ENCODE results near the gene ATP8B1. TPM values are rescaled to one million over a fixed set of nuclear protein-coding genes. Genes with fewer than 3 reads are reported as not detected.
A peak's percentile ranks its signal among the peaks of the same experiment; 100 is the strongest.

ATP8B1 gene
- total and polyA plus RNA-seq, 2 of the 8 experiments (the other 6 are each of a cell fraction or from before 2014, with no cell fraction given): 1.1 to 4.6 TPM

GRCh38 chr18:57747809-57748680 is 55.1 kb downstream of the ATP8B1 start:
- no peaks in the 10 kb centered on the region for H3K23me2 ChIP-seq (ENCODE audit: low read depth, low read length)
- DNase-seq (ENCODE audit: low read depth in 1 of 2, low spot score in 2 of 2) (no peak), FAIRE-seq (no peak)
- no peak overlapping the region for H2BK20ac ChIP-seq (ENCODE audit: low read length)
- ChIA-PET POLR2A (ENCODE audit: partially characterized antibody) (no interaction called here), CTCF (ENCODE audit: partially characterized antibody) (interaction anchor here (0.6 to 1.5 kb wide), 6 partner anchors 11 to 917 kb away, joined by 3 read pairs; no protein-coding TSS in a partner anchor)
- peak overlapping the region; percentile 3 to 22; a peak in 1 of 4 replicates for H3K4me2 ChIP-seq (ENCODE audit: insufficient read depth in 1 of 2, low read depth in 2 of 2, low read length in 2 of 2)
- no peak overlapping the region for H4K91ac ChIP-seq (replicated peaks; ENCODE audit: insufficient read length, low read length)
- no peak overlapping the region for H4K8ac ChIP-seq (ENCODE audit: extremely low read depth, insufficient read depth, low read length)
- 72% methylated on average over 5 of the region's 5 CpGs; no CpG with 5 or more reads in 1 of the 2 experiments for WGBS, 2 experiments (ENCODE audit: extremely low coverage in 1 of 2, insufficient coverage in 1 of 2, insufficient read length in 1 of 2, insufficient replicate concordance in 2 of 2, low coverage in 1 of 2, low lambda C conversion rate in 2 of 2, missing lambda C conversion rate in 1 of 2)
- no peak overlapping the region for H3K23ac ChIP-seq (ENCODE audit: insufficient read length)
- 0 out of 2 replicates have a peak, but pooled peaks have one; percentile 15 for TF ChIP-seq YY1 (IDR thresholded peaks at IDR 0.05; ENCODE audit: low read depth, low read length)
- no peak for TF ChIP-seq POLR2A (IDR thresholded peaks at IDR 0.05; ENCODE audit: control extremely low read depth in 1 of 2, low read depth in 2 of 2, low read length in 2 of 2)
- no peak for TF ChIP-seq RFX5 (IDR thresholded peaks at IDR 0.05; ENCODE audit: borderline replicate concordance, low read depth, low read length)
- H4K5ac ChIP-seq (ENCODE audit: insufficient read length, low read depth, low read length): no peak overlapping the region
- no peaks in the 10 kb centered on the region for H4K20me1 ChIP-seq (replicated peaks in 1 of 2; ENCODE audit: control insufficient read depth in 1 of 2, insufficient read depth in 2 of 2, low read length in 2 of 2)
- no peak overlapping the region for H2BK12ac ChIP-seq (ENCODE audit: low read depth, low read length)
- H3K79me1 ChIP-seq (ENCODE audit: low read depth, low read length): no peaks in the 10 kb centered on the region
- H3K4me1 ChIP-seq (replicated peaks in 1 of 4; ENCODE audit: control insufficient read depth in 3 of 4, insufficient read depth in 4 of 4, low read length in 3 of 4): peaks cover 0 to 2% (median 2%) of the 10 kb centered on the region in 4 experiments; a peak in 1 of 7 replicates
- no peak overlapping the region for H3K14ac ChIP-seq (ENCODE audit: insufficient read length)
- H3K27me3 ChIP-seq (replicated peaks in 1 of 4; ENCODE audit: control insufficient read depth in 3 of 4, extremely low read depth in 1 of 4, insufficient read depth in 3 of 4, low read length in 3 of 4): no peaks in the 10 kb centered on the region
- no peak overlapping the region for H3K4me3 ChIP-seq (ENCODE audit: extremely low read depth in 1 of 4, insufficient read depth in 2 of 4, low read depth in 3 of 4, low read length in 4 of 4)
- no peak overlapping the region for H2AFZ ChIP-seq (ENCODE audit: low read length)
- no peak overlapping the region for H3K4ac ChIP-seq (replicated peaks; ENCODE audit: insufficient read length, low read depth, low read length)
- H2BK120ac ChIP-seq (replicated peaks; ENCODE audit: low read depth, low read length): no peak overlapping the region
- H3K18ac ChIP-seq (ENCODE audit: extremely low read depth, low read length): no peak overlapping the region
- H2BK15ac ChIP-seq (ENCODE audit: low read length): no peak overlapping the region
- H3K56ac ChIP-seq (replicated peaks; ENCODE audit: insufficient read length, low read depth, low read length): no peak overlapping the region
- H2AK5ac ChIP-seq (ENCODE audit: low read depth, low read length): no peak overlapping the region
- H3K9me3 ChIP-seq (ENCODE audit: insufficient read depth in 2 of 2, low read depth in 1 of 2, low read length in 1 of 2): no peaks in the 10 kb centered on the region
- no peaks in the 10 kb centered on the region for H3K79me2 ChIP-seq (ENCODE audit: control insufficient read depth in 1 of 2, insufficient read depth in 2 of 2, low read length in 2 of 2)
- no peak overlapping the region for H3K9ac ChIP-seq (replicated peaks in 1 of 4; ENCODE audit: extremely low read depth in 1 of 4, low read depth in 3 of 4, low read length in 3 of 4)
- no peak overlapping the region for H3K27ac ChIP-seq (ENCODE audit: low read depth, low read length)
- H2BK5ac ChIP-seq (ENCODE audit: low read depth, low read length): no peak overlapping the region
- no peaks in the 10 kb centered on the region for H3K36me3 ChIP-seq (ENCODE audit: control insufficient read depth in 2 of 4, insufficient read depth in 4 of 4, low read length in 3 of 4)

Data from H1 (cell line).